ENCODE measurements around the gene SPSB4.
"Not testable (repeated sequence)": the region's sequence is repeated elsewhere in the genome, so short reads cannot be mapped to it uniquely, and the experiment has no call there.

- not testable (repeated sequence) for TF ChIP-seq SP2 (IDR thresholded peaks at IDR 0.05; ENCODE audit: low read length); CEBPB (IDR thresholded peaks at IDR 0.05; ENCODE audit: low read depth, low read length); CTCF (IDR thresholded peaks at IDR 0.05; ENCODE audit: control extremely low read depth in 1 of 3, insufficient read depth in 1 of 3, low read depth in 1 of 3, low read length in 3 of 3); ATF2 (IDR thresholded peaks at IDR 0.05; ENCODE audit: low read length); GABPA (IDR thresholded peaks at IDR 0.05; ENCODE audit: borderline replicate concordance, insufficient read depth, low read length); SIN3A (conservative IDR thresholded peaks at IDR 0.05 in 1 of 2, IDR thresholded peaks at IDR 0.05 in 1 of 2; ENCODE audit: low read depth in 1 of 2, low read length in 2 of 2); NRF1 (IDR thresholded peaks at IDR 0.05; ENCODE audit: low read depth, low read length); ASH2L (IDR thresholded peaks at IDR 0.05; ENCODE audit: low read length); POLR2A (IDR thresholded peaks at IDR 0.05; ENCODE audit: control extremely low read depth in 1 of 2, low read depth in 2 of 2, low read length in 2 of 2); SIX5 (IDR thresholded peaks at IDR 0.05; ENCODE audit: low read depth, low read length); SP1 (IDR thresholded peaks at IDR 0.05; ENCODE audit: low read depth, low read length); CREB1 (IDR thresholded peaks at IDR 0.05)
Observed at GRCh38 chr3:141017366-141018322, 33.5 kb upstream of the SPSB4 start.

Data from H1 (cell line).